K562 (cell line): ENCODE results near the gene AZU1. TPM values are rescaled to one million over a fixed set of nuclear protein-coding genes. Genes with fewer than 3 reads are reported as not detected.

ENCODE experiments used
- ADNP ChIP-seq: fragments of 200-800 bp; sonication (Bioruptor generic); IDR thresholded peaks from 2 replicates; pipeline ENCODE4 v1.6.1; 2016; ENCODE audit warnings: missing genetic modification characterization, missing compliant biosample characterization
- ATF2 ChIP-seq: sonication (generic); formaldehyde crosslinking; IDR thresholded peaks from 2 replicates; pipeline ENCODE4 v1.8.1; 2022; ENCODE audit warnings: missing genetic modification reagents
- EZH2 ChIP-seq: IDR thresholded peaks from 2 replicates; pipeline ENCODE4 v1.6.1; 2012; ENCODE audit warnings: low read depth, mild to moderate bottlenecking, inconsistent platforms, low read length, borderline replicate concordance
- HMGN3 ChIP-seq: IDR thresholded peaks from 2 replicates; pipeline ENCODE4 v1.6.1; 2011; ENCODE audit warnings: borderline replicate concordance, low read depth, mild to moderate bottlenecking, mixed read lengths, low read length; ENCODE audit not compliant: insufficient read length; ENCODE audit errors: extremely low read depth
- NCOA2 ChIP-seq, 2 experiments: fragments of 450-650 bp; IDR thresholded peaks; 2 replicates each; pipeline ENCODE4 v1.6.1; 2018; ENCODE audit warnings: mild to moderate bottlenecking in 2 of 2, moderate library complexity in 1 of 2; ENCODE audit not compliant: partially characterized antibody in 2 of 2
- NR2C2 ChIP-seq, 2 experiments: fragments of 200-800 bp in 1 of 2; sonication (Bioruptor generic) in 1 of 2; sonication (generic) in 1 of 2; formaldehyde crosslinking in 1 of 2; IDR thresholded peaks; 2 replicates each; pipeline versions ENCODE4 v1.6.1 to v1.8.0; 2016 to 2022; ENCODE audit warnings: mild to moderate bottlenecking in 1 of 2, missing compliant biosample characterization in 1 of 2, missing genetic modification characterization in 1 of 2, missing genetic modification reagents in 1 of 2
- OTX1 ChIP-seq: fragments of 450-650 bp; formaldehyde crosslinking; IDR thresholded peaks from 2 replicates; pipeline ENCODE4 v1.4.0; 2022; ENCODE audit warnings: mild to moderate bottlenecking
- SLC30A9 ChIP-seq: fragments of 250-450 bp; sonication (Bioruptor Pico); IDR thresholded peaks from 2 replicates; pipeline ENCODE4 v1.8.0; 2022; ENCODE audit warnings: mild to moderate bottlenecking, moderate library complexity
- ZBTB2 ChIP-seq: fragments of 450-650 bp; IDR thresholded peaks from 2 replicates; pipeline ENCODE4 v1.6.1; 2016; ENCODE audit warnings: antibody characterized with exemption
- ZFX ChIP-seq: sonication (generic); formaldehyde crosslinking; IDR thresholded peaks from 2 replicates; pipeline ENCODE4 v1.8.0; 2022; ENCODE audit warnings: mild to moderate bottlenecking, missing genetic modification reagents, moderate library complexity
- ZKSCAN8 ChIP-seq: fragments of 200-800 bp; sonication (Bioruptor generic); IDR thresholded peaks from 2 replicates; pipeline ENCODE4 v1.6.1; 2016; ENCODE audit warnings: missing genetic modification characterization, missing compliant biosample characterization
- ZNF217 ChIP-seq: sonication (generic); formaldehyde crosslinking; IDR thresholded peaks from 2 replicates; pipeline ENCODE4 v1.8.0; 2022; ENCODE audit warnings: mild to moderate bottlenecking, missing genetic modification reagents
- ZNF347 ChIP-seq: fragments of 450-650 bp; formaldehyde crosslinking; IDR thresholded peaks from 2 replicates; pipeline ENCODE4 v1.4.0; 2020; ENCODE audit warnings: low read depth, mild to moderate bottlenecking, moderate library complexity
- ZNF445 ChIP-seq: fragments of 250-450 bp; sonication (Bioruptor Pico); IDR thresholded peaks from 2 replicates; pipeline ENCODE4 v1.4.0; 2020; ENCODE audit warnings: low read depth, mild to moderate bottlenecking, moderate library complexity
- polyA plus RNA-seq, 8 experiments: library from polyadenylated mRNA; depleted of rRNA in 4 of 8; stranded (reverse) in 5 of 8; unstranded in 3 of 8; fragments of >200 nt; fragmentation: Nextera tagmentation in 2 of 8; fragmentation: Illumina TruSeq in 1 of 8; extraction: Ambion mirVana in 2 of 8; extraction: Trizol in 1 of 8; gene quantifications; 2 replicates each; pipeline versions ENCODE4 v1.2.1 to v1.2.3, GENCODE V29; 2011 to 2014; ENCODE audit warnings: inconsistent platforms in 1 of 8, missing spikeins in 1 of 8
- total RNA-seq, 7 experiments: library from RNA; depleted of rRNA in 6 of 7; stranded (reverse); fragments of >200 nt in 6 of 7; fragmentation: Illumina TruSeq in 2 of 7; extraction: Trizol in 2 of 7; gene quantifications; 2 replicates each; pipeline versions ENCODE4 v1.2.1 to v1.2.3, GENCODE V29; 2011 to 2021; ENCODE audit warnings: low replicate concordance in 1 of 7
- TF ChIP-seq, protein P1 (sequence below): fragments of 450-650 bp; IDR thresholded peaks from 2 replicates; pipeline ENCODE4 v1.6.1; 2016; ENCODE audit warnings: borderline replicate concordance
- TF ChIP-seq, protein P2 (sequence below): fragments of 450-650 bp; IDR thresholded peaks from 2 replicates; pipeline ENCODE4 v1.6.1; 2017; ENCODE audit warnings: antibody characterized with exemption
- TF ChIP-seq, protein P3 (sequence below): sonication (generic); formaldehyde crosslinking; IDR thresholded peaks from 2 replicates; pipeline ENCODE4 v1.9.0; 2022; ENCODE audit warnings: mild to moderate bottlenecking, missing genetic modification reagents

The AZU1 gene
- total and polyA plus RNA-seq, 9 of the 15 experiments (the other 6 are each of a cell fraction or from before 2014, with no cell fraction given): 0.29 to 1.9 (median 0.59) TPM; not detected in 3

- TF ChIP-seq ATF2 (CRISPR knock-in tag) (no peak), SLC30A9 (CRISPR knock-in tag) (no peak), EZH2 (no peak), ZNF445 (CRISPR knock-in tag) (no peak), ZBTB2 (peak; percentile 74; the same call in 1 of the 2 replicates), ZNF347 (CRISPR knock-in tag) (no peak), ZNF217 (CRISPR knock-in tag) (no peak), ZKSCAN8 (CRISPR knock-in tag) (no peak), ZFX (peak; percentile 64), OTX1 (CRISPR knock-in tag) (no peak), ADNP (tag) (no peak), NR2C2 (CRISPR knock-in tag; IDR thresholded peaks at IDR 0.05) (no peak), NR2C2 (tag; IDR thresholded peaks at IDR 0.05) (no peak), NCOA2 (IDR thresholded peaks at IDR 0.05; ENCODE audit: partially characterized antibody in 2 of 2) (no peak), HMGN3 (peak; percentile 76)
- TF ChIP-seq, protein P1, sequence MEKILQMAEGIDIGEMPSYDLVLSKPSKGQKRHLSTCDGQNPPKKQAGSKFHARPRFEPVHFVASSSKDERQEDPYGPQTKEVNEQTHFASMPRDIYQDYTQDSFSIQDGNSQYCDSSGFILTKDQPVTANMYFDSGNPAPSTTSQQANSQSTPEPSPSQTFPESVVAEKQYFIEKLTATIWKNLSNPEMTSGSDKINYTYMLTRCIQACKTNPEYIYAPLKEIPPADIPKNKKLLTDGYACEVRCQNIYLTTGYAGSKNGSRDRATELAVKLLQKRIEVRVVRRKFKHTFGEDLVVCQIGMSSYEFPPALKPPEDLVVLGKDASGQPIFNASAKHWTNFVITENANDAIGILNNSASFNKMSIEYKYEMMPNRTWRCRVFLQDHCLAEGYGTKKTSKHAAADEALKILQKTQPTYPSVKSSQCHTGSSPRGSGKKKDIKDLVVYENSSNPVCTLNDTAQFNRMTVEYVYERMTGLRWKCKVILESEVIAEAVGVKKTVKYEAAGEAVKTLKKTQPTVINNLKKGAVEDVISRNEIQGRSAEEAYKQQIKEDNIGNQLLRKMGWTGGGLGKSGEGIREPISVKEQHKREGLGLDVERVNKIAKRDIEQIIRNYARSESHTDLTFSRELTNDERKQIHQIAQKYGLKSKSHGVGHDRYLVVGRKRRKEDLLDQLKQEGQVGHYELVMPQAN: peak; percentile 82
- TF ChIP-seq, protein P2, sequence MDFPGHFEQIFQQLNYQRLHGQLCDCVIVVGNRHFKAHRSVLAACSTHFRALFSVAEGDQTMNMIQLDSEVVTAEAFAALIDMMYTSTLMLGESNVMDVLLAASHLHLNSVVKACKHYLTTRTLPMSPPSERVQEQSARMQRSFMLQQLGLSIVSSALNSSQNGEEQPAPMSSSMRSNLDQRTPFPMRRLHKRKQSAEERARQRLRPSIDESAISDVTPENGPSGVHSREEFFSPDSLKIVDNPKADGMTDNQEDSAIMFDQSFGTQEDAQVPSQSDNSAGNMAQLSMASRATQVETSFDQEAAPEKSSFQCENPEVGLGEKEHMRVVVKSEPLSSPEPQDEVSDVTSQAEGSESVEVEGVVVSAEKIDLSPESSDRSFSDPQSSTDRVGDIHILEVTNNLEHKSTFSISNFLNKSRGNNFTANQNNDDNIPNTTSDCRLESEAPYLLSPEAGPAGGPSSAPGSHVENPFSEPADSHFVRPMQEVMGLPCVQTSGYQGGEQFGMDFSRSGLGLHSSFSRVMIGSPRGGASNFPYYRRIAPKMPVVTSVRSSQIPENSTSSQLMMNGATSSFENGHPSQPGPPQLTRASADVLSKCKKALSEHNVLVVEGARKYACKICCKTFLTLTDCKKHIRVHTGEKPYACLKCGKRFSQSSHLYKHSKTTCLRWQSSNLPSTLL: no peak
- TF ChIP-seq, protein P3, sequence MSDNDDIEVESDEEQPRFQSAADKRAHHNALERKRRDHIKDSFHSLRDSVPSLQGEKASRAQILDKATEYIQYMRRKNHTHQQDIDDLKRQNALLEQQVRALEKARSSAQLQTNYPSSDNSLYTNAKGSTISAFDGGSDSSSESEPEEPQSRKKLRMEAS (CRISPR knock-in tag): peak; percentile 98
Measured at GRCh38 chr19:861756-862580, 34.3 kb downstream of the AZU1 start (continued).
